HEK293 (cell line): Measurements from ENCODE around the gene EPOP.

Source experiments
- CTCF ChIA-PET: fragments of 350-600 bp; formaldehyde crosslinking; extraction: SDS; loops from one replicate; lab custom pipeline; 2021; ENCODE audit warnings: antibody characterized with exemption; lab: Yijun Ruan, JAX
- POLR2A ChIA-PET: fragments of 300-600 bp; formaldehyde crosslinking; extraction: SDS; loops from one replicate; lab custom pipeline; 2020; ENCODE audit warnings: antibody characterized with exemption, inconsistent platforms; lab: Yijun Ruan, JAX
- H3K27ac ChIP-seq: fragments of 200-500 bp; sonication (Bioruptor generic); 2 replicates; pipeline ENCODE4 v1.5.1; 2014; ENCODE audit warnings: low read depth, low read length, control low read depth, inconsistent platforms; ENCODE audit errors: extremely low read depth
- H3K36me3 ChIP-seq, 2 experiments: fragments of 200-500 bp in 1 of 2; sonication (Bioruptor generic) in 1 of 2; 1 replicate in 1 of 2; 2 replicates in 1 of 2; pipeline ENCODE4 v1.5.1; 2014 to 2017; ENCODE audit warnings: inconsistent platforms in 2 of 2, low read length in 2 of 2; ENCODE audit not compliant: control insufficient read depth in 2 of 2, insufficient read depth in 1 of 2
- H3K4me1 ChIP-seq: fragments of 200-500 bp; sonication (Bioruptor generic); 2 replicates; pipeline ENCODE4 v1.5.1; 2014; ENCODE audit warnings: mild to moderate bottlenecking, low read length, inconsistent platforms; ENCODE audit not compliant: control insufficient read depth, insufficient read depth
- H3K4me3 ChIP-seq: 2 replicates; pipeline ENCODE4 v1.5.1; 2011; ENCODE audit warnings: low read depth, mild to moderate bottlenecking, control low read depth, low read length, moderate library complexity
- H3K9me3 ChIP-seq: fragments of 200-500 bp; sonication (Bioruptor generic); 2 replicates; pipeline ENCODE4 v1.5.1; 2014; ENCODE audit warnings: low read depth, low read length, inconsistent platforms; ENCODE audit not compliant: control insufficient read depth, insufficient read depth
- CTCF ChIP-seq: fragments of 450-650 bp; formaldehyde crosslinking; IDR thresholded peaks from 2 replicates; pipeline ENCODE4 v1.5.1; 2016; ENCODE audit warnings: missing biosample characterization, missing genetic modification characterization
- HOXC10 ChIP-seq: sonication (generic); formaldehyde crosslinking; IDR thresholded peaks from 2 replicates; pipeline ENCODE4 v1.8.1; 2023; ENCODE audit warnings: mild to moderate bottlenecking, missing genetic modification reagents
- MEIS1 ChIP-seq: sonication (generic); formaldehyde crosslinking; IDR thresholded peaks from 2 replicates; pipeline ENCODE4 v1.8.1; 2022; ENCODE audit warnings: missing genetic modification reagents, mild to moderate bottlenecking, borderline replicate concordance
- OVOL3 ChIP-seq: fragments of 450-650 bp; formaldehyde crosslinking; IDR thresholded peaks from 2 replicates; pipeline ENCODE4 v1.5.1; 2016; ENCODE audit warnings: missing biosample characterization, missing genetic modification characterization
- PRDM4 ChIP-seq: fragments of 450-650 bp; formaldehyde crosslinking; IDR thresholded peaks from 2 replicates; pipeline ENCODE4 v1.5.1; 2017; ENCODE audit warnings: missing biosample characterization, missing genetic modification characterization
- ZBTB26 ChIP-seq: fragments of 450-650 bp; formaldehyde crosslinking; optimal IDR thresholded peaks from 2 replicates; pipeline ENCODE3; 2016; ENCODE audit warnings: missing biosample characterization, mild to moderate bottlenecking, missing genetic modification characterization
- ZNF132 ChIP-seq: fragments of 450-650 bp; formaldehyde crosslinking; IDR thresholded peaks from 2 replicates; pipeline ENCODE4 v1.5.1; 2017; ENCODE audit warnings: missing biosample characterization, missing genetic modification characterization, borderline replicate concordance
- ZNF155 ChIP-seq: fragments of 450-650 bp; formaldehyde crosslinking; IDR thresholded peaks from 2 replicates; pipeline ENCODE4 v1.5.1; 2016; ENCODE audit warnings: missing biosample characterization, missing genetic modification characterization
- ZNF16 ChIP-seq: fragments of 450-650 bp; formaldehyde crosslinking; IDR thresholded peaks from 2 replicates; pipeline ENCODE4 v1.5.1; 2016; ENCODE audit warnings: low read depth, missing biosample characterization, missing genetic modification characterization
- ZNF174 ChIP-seq: fragments of 450-650 bp; formaldehyde crosslinking; IDR thresholded peaks from 2 replicates; pipeline ENCODE4 v1.5.0; 2017; ENCODE audit warnings: missing biosample characterization, mild to moderate bottlenecking, missing genetic modification characterization
- ZNF223 ChIP-seq: fragments of 450-650 bp; formaldehyde crosslinking; IDR thresholded peaks from 2 replicates; pipeline ENCODE4 v1.5.1; 2016; ENCODE audit warnings: missing biosample characterization, missing genetic modification characterization
- ZNF24 ChIP-seq: fragments of 450-650 bp; formaldehyde crosslinking; IDR thresholded peaks from 2 replicates; pipeline ENCODE4 v1.5.1; 2016; ENCODE audit warnings: missing biosample characterization, missing genetic modification characterization
- ZNF354C ChIP-seq: fragments of 450-650 bp; formaldehyde crosslinking; IDR thresholded peaks from 2 replicates; pipeline ENCODE4 v1.5.1; 2016; ENCODE audit warnings: missing biosample characterization, missing genetic modification characterization, low read depth, borderline replicate concordance
- ZNF433 ChIP-seq: fragments of 450-650 bp; formaldehyde crosslinking; IDR thresholded peaks from 2 replicates; pipeline ENCODE4 v1.5.1; 2016; ENCODE audit warnings: missing biosample characterization, missing genetic modification characterization, low read depth
- ZNF548 ChIP-seq: fragments of 450-650 bp; formaldehyde crosslinking; IDR thresholded peaks from 2 replicates; pipeline ENCODE4 v1.5.1; 2016; ENCODE audit warnings: missing biosample characterization, missing genetic modification characterization
- ZNF654 ChIP-seq: fragments of 450-650 bp; formaldehyde crosslinking; IDR thresholded peaks from 2 replicates; pipeline ENCODE4 v1.5.1; 2016; ENCODE audit warnings: low read depth, missing biosample characterization, missing genetic modification characterization
- ZNF76 ChIP-seq: fragments of 450-650 bp; formaldehyde crosslinking; IDR thresholded peaks from 2 replicates; pipeline ENCODE4; 2016; ENCODE audit warnings: low read depth, missing biosample characterization, missing genetic modification characterization, borderline replicate concordance
- TF ChIP-seq, protein P1 (sequence below): fragments of 450-650 bp; formaldehyde crosslinking; IDR thresholded peaks from 2 replicates; pipeline ENCODE4 v1.5.1; 2016; ENCODE audit warnings: missing biosample characterization, missing genetic modification characterization
- TF ChIP-seq, protein P2 (sequence below): fragments of 450-650 bp; formaldehyde crosslinking; IDR thresholded peaks from 2 replicates; pipeline ENCODE4 v1.5.1; 2016; ENCODE audit warnings: missing biosample characterization, missing genetic modification characterization
- TF ChIP-seq, protein P3 (sequence below): fragments of 450-650 bp; formaldehyde crosslinking; IDR thresholded peaks from 2 replicates; pipeline ENCODE4 v1.5.1; 2016; ENCODE audit warnings: missing biosample characterization, missing genetic modification characterization
- TF ChIP-seq, protein P4 (sequence below): fragments of 450-650 bp; formaldehyde crosslinking; IDR thresholded peaks from 2 replicates; pipeline ENCODE4 v1.5.1; 2016; ENCODE audit warnings: missing biosample characterization, missing genetic modification characterization, borderline replicate concordance

Gene EPOP

GRCh38 chr17:38667787-38668122 is 7.0 kb downstream of the EPOP start:
- peaks cover 8% of the 10 kb centered on the region for H3K4me1 ChIP-seq
- POLR2A ChIA-PET, result interaction anchor here (0.7 to 1.0 kb wide), 2 partner anchors 109 to 248 kb away, joined by 3 to 4 read pairs; no protein-coding TSS in a partner anchor
- H3K4me3 ChIP-seq, result no peak overlapping the region
- TF ChIP-seq MEIS1 (CRISPR knock-in tag) (no peak), ZNF16 (tag by site-specific recombination) (no peak), ZNF354C (tag by site-specific recombination) (no peak), ZNF24 (tag by site-specific recombination) (no peak), ZNF174 (tag by site-specific recombination) (no peak)
- TF ChIP-seq, all 188 proteins: peak for 0
- no peak overlapping the region for H3K27ac ChIP-seq
- H3K36me3 ChIP-seq, result no peaks in the 10 kb centered on the region
- H3K9me3 ChIP-seq, result no peaks in the 10 kb centered on the region
- CTCF ChIA-PET, result interaction anchor here (0.6 to 11.9 kb wide), 45 partner anchors 8 to 1154 kb away, joined by 3 to 254 read pairs (median 5); partner anchors contain the start of genes SOCS7 and SRCIN1

GRCh38 chr17:38667099-38667786 is 7.5 kb downstream of the EPOP start:
- H3K9me3 ChIP-seq, result no peaks in the 10 kb centered on the region
- CTCF ChIA-PET, result interaction anchor here (0.6 to 11.9 kb wide), 52 partner anchors 8 to 367 kb away, joined by 3 to 254 read pairs (median 4); partner anchors contain the start of genes SOCS7 and SRCIN1
- POLR2A ChIA-PET, result interaction anchor here (0.7 to 1.0 kb wide), 2 partner anchors 109 to 248 kb away, joined by 3 to 4 read pairs; no protein-coding TSS in a partner anchor
- no peaks in the 10 kb centered on the region for H3K36me3 ChIP-seq
- no peak overlapping the region for H3K27ac ChIP-seq
- H3K4me1 ChIP-seq, result peaks cover 4% of the 10 kb centered on the region; the same call in 1 of the 2 replicates
- H3K4me3 ChIP-seq, result no peak overlapping the region
- 0 out of 2 replicates have a peak, but pooled peaks have one; percentile 44 for TF ChIP-seq ZNF223
- peak; percentile 90; the same call in 1 of the 2 replicates for TF ChIP-seq OVOL3 (tag by site-specific recombination)
- TF ChIP-seq ZNF76 (tag by site-specific recombination), result 0 out of 2 replicates have a peak, but pooled peaks have one; percentile 39
- 0 out of 2 replicates have a peak, but pooled peaks have one; percentile 17 for TF ChIP-seq ZNF548 (tag by site-specific recombination)
- TF ChIP-seq, protein P1, sequence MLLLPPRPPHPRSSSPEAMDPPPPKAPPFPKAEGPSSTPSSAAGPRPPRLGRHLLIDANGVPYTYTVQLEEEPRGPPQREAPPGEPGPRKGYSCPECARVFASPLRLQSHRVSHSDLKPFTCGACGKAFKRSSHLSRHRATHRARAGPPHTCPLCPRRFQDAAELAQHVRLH (tag by site-specific recombination), result peak; percentile 96
- no peak for TF ChIP-seq HOXC10
- TF ChIP-seq CTCF (tag by site-specific recombination), result peak; percentile 88
- peak; percentile 99 for TF ChIP-seq ZNF433 (tag by site-specific recombination)
- TF ChIP-seq, protein P2, sequence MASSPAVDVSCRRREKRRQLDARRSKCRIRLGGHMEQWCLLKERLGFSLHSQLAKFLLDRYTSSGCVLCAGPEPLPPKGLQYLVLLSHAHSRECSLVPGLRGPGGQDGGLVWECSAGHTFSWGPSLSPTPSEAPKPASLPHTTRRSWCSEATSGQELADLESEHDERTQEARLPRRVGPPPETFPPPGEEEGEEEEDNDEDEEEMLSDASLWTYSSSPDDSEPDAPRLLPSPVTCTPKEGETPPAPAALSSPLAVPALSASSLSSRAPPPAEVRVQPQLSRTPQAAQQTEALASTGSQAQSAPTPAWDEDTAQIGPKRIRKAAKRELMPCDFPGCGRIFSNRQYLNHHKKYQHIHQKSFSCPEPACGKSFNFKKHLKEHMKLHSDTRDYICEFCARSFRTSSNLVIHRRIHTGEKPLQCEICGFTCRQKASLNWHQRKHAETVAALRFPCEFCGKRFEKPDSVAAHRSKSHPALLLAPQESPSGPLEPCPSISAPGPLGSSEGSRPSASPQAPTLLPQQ (tag by site-specific recombination), result 0 out of 2 replicates have a peak, but pooled peaks have one; percentile 26
- TF ChIP-seq PRDM4 (tag by site-specific recombination), result no peak
- TF ChIP-seq, protein P3, sequence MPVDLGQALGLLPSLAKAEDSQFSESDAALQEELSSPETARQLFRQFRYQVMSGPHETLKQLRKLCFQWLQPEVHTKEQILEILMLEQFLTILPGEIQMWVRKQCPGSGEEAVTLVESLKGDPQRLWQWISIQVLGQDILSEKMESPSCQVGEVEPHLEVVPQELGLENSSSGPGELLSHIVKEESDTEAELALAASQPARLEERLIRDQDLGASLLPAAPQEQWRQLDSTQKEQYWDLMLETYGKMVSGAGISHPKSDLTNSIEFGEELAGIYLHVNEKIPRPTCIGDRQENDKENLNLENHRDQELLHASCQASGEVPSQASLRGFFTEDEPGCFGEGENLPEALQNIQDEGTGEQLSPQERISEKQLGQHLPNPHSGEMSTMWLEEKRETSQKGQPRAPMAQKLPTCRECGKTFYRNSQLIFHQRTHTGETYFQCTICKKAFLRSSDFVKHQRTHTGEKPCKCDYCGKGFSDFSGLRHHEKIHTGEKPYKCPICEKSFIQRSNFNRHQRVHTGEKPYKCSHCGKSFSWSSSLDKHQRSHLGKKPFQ (tag by site-specific recombination), result peak; percentile 72; the same call in 1 of the 2 replicates
- peak; percentile 99 for TF ChIP-seq ZNF654
- TF ChIP-seq ZNF155, result peak; percentile 69; the same call in 1 of the 2 replicates
- TF ChIP-seq, protein P4, sequence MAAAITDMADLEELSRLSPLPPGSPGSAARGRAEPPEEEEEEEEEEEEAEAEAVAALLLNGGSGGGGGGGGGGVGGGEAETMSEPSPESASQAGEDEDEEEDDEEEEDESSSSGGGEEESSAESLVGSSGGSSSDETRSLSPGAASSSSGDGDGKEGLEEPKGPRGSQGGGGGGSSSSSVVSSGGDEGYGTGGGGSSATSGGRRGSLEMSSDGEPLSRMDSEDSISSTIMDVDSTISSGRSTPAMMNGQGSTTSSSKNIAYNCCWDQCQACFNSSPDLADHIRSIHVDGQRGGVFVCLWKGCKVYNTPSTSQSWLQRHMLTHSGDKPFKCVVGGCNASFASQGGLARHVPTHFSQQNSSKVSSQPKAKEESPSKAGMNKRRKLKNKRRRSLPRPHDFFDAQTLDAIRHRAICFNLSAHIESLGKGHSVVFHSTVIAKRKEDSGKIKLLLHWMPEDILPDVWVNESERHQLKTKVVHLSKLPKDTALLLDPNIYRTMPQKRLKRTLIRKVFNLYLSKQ (tag by site-specific recombination), result peak; percentile 95
- no peak for TF ChIP-seq ZNF132 (tag by site-specific recombination)
- no peak for TF ChIP-seq ZBTB26 (tag by site-specific recombination)
